K562 (cell line): ENCODE data around the gene E2F2. TPM values are rescaled to one million over a fixed set of nuclear protein-coding genes. Genes with fewer than 3 reads are reported as not detected.

ENCODE experiments used
- DMBX1 ChIP-seq: fragments of 250-450 bp; sonication (Bioruptor Pico); IDR thresholded peaks from 2 replicates; pipeline ENCODE4 v1.8.0; 2022; ENCODE audit warnings: inconsistent platforms, mild to moderate bottlenecking, moderate library complexity, borderline replicate concordance
- FOXA1 ChIP-seq: fragments of 450-650 bp; IDR thresholded peaks from 2 replicates; pipeline ENCODE4 v1.6.1; 2016; ENCODE audit warnings: mild to moderate bottlenecking, borderline replicate concordance
- KDM2B ChIP-seq: fragments of 250-450 bp; sonication (Bioruptor Pico); IDR thresholded peaks from 2 replicates; pipeline ENCODE4 v1.8.0; 2021; ENCODE audit warnings: mild to moderate bottlenecking, moderate library complexity
- KLF1 ChIP-seq: fragments of 450-650 bp; IDR thresholded peaks from 2 replicates; pipeline ENCODE4 v1.6.1; 2016; ENCODE audit warnings: missing genetic modification characterization, missing compliant biosample characterization
- MTA2 ChIP-seq: fragments of 450-650 bp; IDR thresholded peaks from 2 replicates; pipeline ENCODE4 v1.6.1; 2016; ENCODE audit warnings: low read depth
- NELFE ChIP-seq: IDR thresholded peaks from 2 replicates; pipeline ENCODE4 v1.6.1; 2011; ENCODE audit warnings: mild to moderate bottlenecking; ENCODE audit not compliant: insufficient read depth, insufficient read length
- TAL1 ChIP-seq: fragments of 450-650 bp; IDR thresholded peaks from 2 replicates; pipeline ENCODE4 v1.6.1; 2016; ENCODE audit warnings: mild to moderate bottlenecking
- TGIF2 ChIP-seq: sonication (generic); formaldehyde crosslinking; IDR thresholded peaks from 2 replicates; pipeline ENCODE4 v1.8.1; 2022; ENCODE audit warnings: mild to moderate bottlenecking, missing genetic modification reagents, moderate library complexity
- TSC22D4 ChIP-seq: fragments of 450-650 bp; IDR thresholded peaks from 2 replicates; pipeline ENCODE4 v1.6.1; 2016; ENCODE audit warnings: missing genetic modification characterization, missing biosample characterization, control low read depth
- ZBTB8A ChIP-seq: fragments of 450-650 bp; IDR thresholded peaks from 2 replicates; pipeline ENCODE4 v1.6.1; 2018; ENCODE audit warnings: mild to moderate bottlenecking, moderate library complexity; ENCODE audit not compliant: partially characterized antibody
- ZKSCAN1 ChIP-seq: fragments of 150-350 bp; IDR thresholded peaks from 2 replicates; pipeline ENCODE4 v1.6.1; 2016; ENCODE audit warnings: low read depth, low read length
- ZNF561 ChIP-seq: fragments of 450-650 bp; formaldehyde crosslinking; conservative IDR thresholded peaks from 2 replicates; pipeline ENCODE4 v1.4.0; 2020; ENCODE audit warnings: mild to moderate bottlenecking, moderate library complexity
- polyA plus RNA-seq, 8 experiments: library from polyadenylated mRNA; depleted of rRNA in 4 of 8; stranded (reverse) in 5 of 8; unstranded in 3 of 8; fragments of >200 nt; fragmentation: Nextera tagmentation in 2 of 8; fragmentation: Illumina TruSeq in 1 of 8; extraction: Ambion mirVana in 2 of 8; extraction: Trizol in 1 of 8; gene quantifications; 2 replicates each; pipeline versions ENCODE4 v1.2.1 to v1.2.3, GENCODE V29; 2011 to 2014; ENCODE audit warnings: inconsistent platforms in 1 of 8, missing spikeins in 1 of 8
- total RNA-seq, 7 experiments: library from RNA; depleted of rRNA in 6 of 7; stranded (reverse); fragments of >200 nt in 6 of 7; fragmentation: Illumina TruSeq in 2 of 7; extraction: Trizol in 2 of 7; gene quantifications; 2 replicates each; pipeline versions ENCODE4 v1.2.1 to v1.2.3, GENCODE V29; 2011 to 2021; ENCODE audit warnings: low replicate concordance in 1 of 7
- TF ChIP-seq, protein P1 (sequence below): fragments of 450-650 bp; IDR thresholded peaks from 2 replicates; pipeline ENCODE4 v1.6.1; 2018; ENCODE audit not compliant: partially characterized antibody
- TF ChIP-seq, protein P2 (sequence below): sonication (generic); formaldehyde crosslinking; IDR thresholded peaks from 2 replicates; pipeline ENCODE4 v1.9.0; 2022; ENCODE audit warnings: mild to moderate bottlenecking, missing genetic modification reagents
- TF ChIP-seq, protein P3 (sequence below): fragments of 250-450 bp; sonication (Bioruptor Pico); IDR thresholded peaks from 2 replicates; pipeline ENCODE4 v1.4.0; 2020
- TF ChIP-seq, protein P4 (sequence below): fragments of 250-450 bp; sonication (Bioruptor Pico); IDR thresholded peaks from 2 replicates; pipeline ENCODE4 v1.9.0; 2021; ENCODE audit warnings: mild to moderate bottlenecking

The E2F2 gene
- total and polyA plus RNA-seq, 9 of the 15 experiments (the other 6 are each of a cell fraction or from before 2014, with no cell fraction given) = 3.1 to 25.3 (median 11.4) TPM

DNA sequence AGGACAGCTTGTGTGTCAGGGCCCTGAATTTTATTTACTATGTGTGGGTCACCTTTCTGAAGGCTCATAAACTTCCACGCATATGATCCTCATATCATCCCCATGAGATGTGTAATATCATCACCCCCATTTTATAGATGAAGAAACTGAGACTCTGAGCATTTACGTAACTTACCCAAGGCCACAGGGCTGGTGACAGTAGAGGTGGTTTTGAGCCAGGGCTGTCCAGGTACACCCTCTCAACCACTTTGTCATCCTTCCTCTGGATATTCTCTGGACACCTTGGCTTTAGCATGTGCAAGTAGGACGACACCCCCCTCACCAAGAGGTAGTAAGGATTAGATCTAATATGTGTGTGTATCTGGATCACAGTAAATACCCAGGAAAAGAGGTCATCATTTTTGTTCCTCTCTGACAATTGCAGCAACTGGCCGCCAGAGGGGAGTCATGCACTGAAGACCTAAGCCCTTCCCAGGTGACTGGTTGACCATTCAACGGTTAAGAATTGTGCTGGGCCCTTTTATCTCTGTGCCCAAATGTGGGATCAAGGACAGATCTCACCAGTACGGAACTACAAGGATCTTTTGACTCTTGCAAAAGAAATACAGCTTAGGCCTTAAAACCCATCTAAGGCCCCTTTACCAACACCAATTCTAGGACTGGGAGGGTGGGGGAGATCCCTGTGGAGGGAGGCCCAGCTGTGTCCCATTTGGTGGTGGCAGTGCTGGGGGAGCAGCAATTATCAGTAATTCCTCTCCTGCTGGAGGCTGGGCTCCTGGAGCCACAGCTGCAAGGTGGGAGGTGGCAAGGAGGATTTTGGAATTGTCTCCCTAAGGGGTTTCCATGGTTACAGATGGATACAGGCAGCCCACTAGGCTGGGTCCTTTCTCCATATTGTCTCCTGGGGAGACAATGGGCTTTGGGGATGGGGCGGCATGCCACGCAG, 13.7 kb upstream of the E2F2 start (continued):
- no peak for TF ChIP-seq MTA2
- TF ChIP-seq ZKSCAN1 = no peak
- TF ChIP-seq, protein P1, sequence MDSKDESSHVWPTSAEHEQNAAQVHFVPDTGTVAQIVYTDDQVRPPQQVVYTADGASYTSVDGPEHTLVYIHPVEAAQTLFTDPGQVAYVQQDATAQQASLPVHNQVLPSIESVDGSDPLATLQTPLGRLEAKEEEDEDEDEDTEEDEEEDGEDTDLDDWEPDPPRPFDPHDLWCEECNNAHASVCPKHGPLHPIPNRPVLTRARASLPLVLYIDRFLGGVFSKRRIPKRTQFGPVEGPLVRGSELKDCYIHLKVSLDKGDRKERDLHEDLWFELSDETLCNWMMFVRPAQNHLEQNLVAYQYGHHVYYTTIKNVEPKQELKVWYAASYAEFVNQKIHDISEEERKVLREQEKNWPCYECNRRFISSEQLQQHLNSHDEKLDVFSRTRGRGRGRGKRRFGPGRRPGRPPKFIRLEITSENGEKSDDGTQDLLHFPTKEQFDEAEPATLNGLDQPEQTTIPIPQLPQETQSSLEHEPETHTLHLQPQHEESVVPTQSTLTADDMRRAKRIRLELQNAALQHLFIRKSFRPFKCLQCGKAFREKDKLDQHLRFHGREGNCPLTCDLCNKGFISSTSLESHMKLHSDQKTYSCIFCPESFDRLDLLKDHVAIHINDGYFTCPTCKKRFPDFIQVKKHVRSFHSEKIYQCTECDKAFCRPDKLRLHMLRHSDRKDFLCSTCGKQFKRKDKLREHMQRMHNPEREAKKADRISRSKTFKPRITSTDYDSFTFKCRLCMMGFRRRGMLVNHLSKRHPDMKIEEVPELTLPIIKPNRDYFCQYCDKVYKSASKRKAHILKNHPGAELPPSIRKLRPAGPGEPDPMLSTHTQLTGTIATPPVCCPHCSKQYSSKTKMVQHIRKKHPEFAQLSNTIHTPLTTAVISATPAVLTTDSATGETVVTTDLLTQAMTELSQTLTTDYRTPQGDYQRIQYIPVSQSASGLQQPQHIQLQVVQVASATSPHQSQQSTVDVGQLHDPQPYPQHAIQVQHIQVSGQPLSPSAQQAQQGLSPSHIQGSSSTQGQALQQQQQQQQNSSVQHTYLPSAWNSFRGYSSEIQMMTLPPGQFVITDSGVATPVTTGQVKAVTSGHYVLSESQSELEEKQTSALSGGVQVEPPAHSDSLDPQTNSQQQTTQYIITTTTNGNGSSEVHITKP = no peak
- no peak for TF ChIP-seq DMBX1 (CRISPR knock-in tag)
- TF ChIP-seq TAL1 = no peak
- TF ChIP-seq, protein P2, sequence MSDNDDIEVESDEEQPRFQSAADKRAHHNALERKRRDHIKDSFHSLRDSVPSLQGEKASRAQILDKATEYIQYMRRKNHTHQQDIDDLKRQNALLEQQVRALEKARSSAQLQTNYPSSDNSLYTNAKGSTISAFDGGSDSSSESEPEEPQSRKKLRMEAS = no peak
- TF ChIP-seq NELFE = no peak
- TF ChIP-seq, protein P3, sequence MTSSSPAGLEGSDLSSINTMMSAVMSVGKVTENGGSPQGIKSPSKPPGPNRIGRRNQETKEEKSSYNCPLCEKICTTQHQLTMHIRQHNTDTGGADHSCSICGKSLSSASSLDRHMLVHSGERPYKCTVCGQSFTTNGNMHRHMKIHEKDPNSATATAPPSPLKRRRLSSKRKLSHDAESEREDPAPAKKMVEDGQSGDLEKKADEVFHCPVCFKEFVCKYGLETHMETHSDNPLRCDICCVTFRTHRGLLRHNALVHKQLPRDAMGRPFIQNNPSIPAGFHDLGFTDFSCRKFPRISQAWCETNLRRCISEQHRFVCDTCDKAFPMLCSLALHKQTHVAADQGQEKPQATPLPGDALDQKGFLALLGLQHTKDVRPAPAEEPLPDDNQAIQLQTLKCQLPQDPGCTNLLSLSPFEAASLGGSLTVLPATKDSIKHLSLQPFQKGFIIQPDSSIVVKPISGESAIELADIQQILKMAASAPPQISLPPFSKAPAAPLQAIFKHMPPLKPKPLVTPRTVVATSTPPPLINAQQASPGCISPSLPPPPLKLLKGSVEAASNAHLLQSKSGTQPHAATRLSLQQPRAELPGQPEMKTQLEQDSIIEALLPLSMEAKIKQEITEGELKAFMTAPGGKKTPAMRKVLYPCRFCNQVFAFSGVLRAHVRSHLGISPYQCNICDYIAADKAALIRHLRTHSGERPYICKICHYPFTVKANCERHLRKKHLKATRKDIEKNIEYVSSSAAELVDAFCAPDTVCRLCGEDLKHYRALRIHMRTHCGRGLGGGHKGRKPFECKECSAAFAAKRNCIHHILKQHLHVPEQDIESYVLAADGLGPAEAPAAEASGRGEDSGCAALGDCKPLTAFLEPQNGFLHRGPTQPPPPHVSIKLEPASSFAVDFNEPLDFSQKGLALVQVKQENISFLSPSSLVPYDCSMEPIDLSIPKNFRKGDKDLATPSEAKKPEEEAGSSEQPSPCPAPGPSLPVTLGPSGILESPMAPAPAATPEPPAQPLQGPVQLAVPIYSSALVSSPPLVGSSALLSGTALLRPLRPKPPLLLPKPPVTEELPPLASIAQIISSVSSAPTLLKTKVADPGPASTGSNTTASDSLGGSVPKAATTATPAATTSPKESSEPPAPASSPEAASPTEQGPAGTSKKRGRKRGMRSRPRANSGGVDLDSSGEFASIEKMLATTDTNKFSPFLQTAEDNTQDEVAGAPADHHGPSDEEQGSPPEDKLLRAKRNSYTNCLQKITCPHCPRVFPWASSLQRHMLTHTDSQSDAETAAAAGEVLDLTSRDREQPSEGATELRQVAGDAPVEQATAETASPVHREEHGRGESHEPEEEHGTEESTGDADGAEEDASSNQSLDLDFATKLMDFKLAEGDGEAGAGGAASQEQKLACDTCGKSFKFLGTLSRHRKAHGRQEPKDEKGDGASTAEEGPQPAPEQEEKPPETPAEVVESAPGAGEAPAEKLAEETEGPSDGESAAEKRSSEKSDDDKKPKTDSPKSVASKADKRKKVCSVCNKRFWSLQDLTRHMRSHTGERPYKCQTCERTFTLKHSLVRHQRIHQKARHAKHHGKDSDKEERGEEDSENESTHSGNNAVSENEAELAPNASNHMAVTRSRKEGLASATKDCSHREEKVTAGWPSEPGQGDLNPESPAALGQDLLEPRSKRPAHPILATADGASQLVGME = no peak
- no peak for TF ChIP-seq ZNF561 (CRISPR knock-in tag)
- TF ChIP-seq TGIF2 (CRISPR knock-in tag) = no peak
- no peak for TF ChIP-seq TSC22D4
- TF ChIP-seq, protein P4, sequence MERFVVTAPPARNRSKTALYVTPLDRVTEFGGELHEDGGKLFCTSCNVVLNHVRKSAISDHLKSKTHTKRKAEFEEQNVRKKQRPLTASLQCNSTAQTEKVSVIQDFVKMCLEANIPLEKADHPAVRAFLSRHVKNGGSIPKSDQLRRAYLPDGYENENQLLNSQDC (CRISPR knock-in tag) = no peak
- no peak for TF ChIP-seq KLF1 (tag)
- TF ChIP-seq KDM2B = no peak
- no peak for TF ChIP-seq FOXA1
- TF ChIP-seq ZBTB8A = no peak
